GM23338 (cell line): ENCODE data around the gene ELN. TPM values are rescaled to one million over a fixed set of nuclear protein-coding genes. Genes with fewer than 3 reads are reported as not detected.

Source experiments
- ATAC-seq: fragments of 200-7000 bp; cut with Tn5 transposase; 3 replicates; pipeline ENCODE4 v1.9.1; 2020
- DNase-seq: peaks from one replicate; pipeline ENCODE4 v3.0.0-alpha.2; 2015; ENCODE audit warnings: low spot score
- H2AFZ ChIP-seq: fragments of 200-600 bp; sonication (generic); 2 replicates; pipeline ENCODE4 v1.8.0; 2016; ENCODE audit warnings: antibody characterized with exemption, mild to moderate bottlenecking, moderate library complexity
- H3F3A ChIP-seq: fragments of 200-600 bp; sonication (generic); replicated peaks from 2 replicates; pipeline ENCODE4 v1.8.0; 2017; ENCODE audit warnings: antibody characterized with exemption, mixed run types, low read depth
- H3K27ac ChIP-seq: fragments of 200-600 bp; sonication (generic); 2 replicates; pipeline ENCODE4 v1.6.1; 2016; ENCODE audit warnings: low read depth
- H3K27me3 ChIP-seq: fragments of 200-600 bp; sonication (generic); 2 replicates; pipeline ENCODE4 v1.8.0; 2016; ENCODE audit warnings: mild to moderate bottlenecking, mixed run types, moderate library complexity; ENCODE audit not compliant: insufficient read depth
- H3K36me3 ChIP-seq: fragments of 200-600 bp; sonication (generic); 2 replicates; pipeline ENCODE4 v1.8.0; 2016; ENCODE audit warnings: mild to moderate bottlenecking; ENCODE audit not compliant: insufficient read depth
- H3K4me1 ChIP-seq: fragments of 200-600 bp; sonication (generic); 2 replicates; pipeline ENCODE4 v1.8.0; 2016; ENCODE audit warnings: mild to moderate bottlenecking, moderate library complexity; ENCODE audit not compliant: insufficient read depth
- H3K4me2 ChIP-seq: fragments of 200-600 bp; sonication (generic); 2 replicates; pipeline ENCODE4 v1.7.1; 2017; ENCODE audit warnings: mixed run types
- H3K4me3 ChIP-seq: fragments of 200-600 bp; sonication (generic); 2 replicates; pipeline ENCODE4 v1.6.1; 2016; ENCODE audit warnings: mixed run types
- H3K79me2 ChIP-seq: fragments of 200-600 bp; sonication (generic); replicated peaks from 2 replicates; pipeline ENCODE4 v1.8.0; 2017; ENCODE audit warnings: mild to moderate bottlenecking; ENCODE audit not compliant: insufficient read depth
- H3K9me2 ChIP-seq: fragments of 200-600 bp; sonication (generic); 2 replicates; pipeline ENCODE4 v1.8.0; 2017; ENCODE audit not compliant: insufficient read depth
- H4K20me1 ChIP-seq: fragments of 200-600 bp; sonication (generic); replicated peaks from 2 replicates; pipeline ENCODE4 v1.8.0; 2017; ENCODE audit warnings: mild to moderate bottlenecking; ENCODE audit not compliant: insufficient read depth
- H3K27ac Mint-ChIP-seq: 2 replicates; pipeline ENCODE4 v1.8.0; 2020; ENCODE audit warnings: inconsistent platforms, mild to moderate bottlenecking, moderate library complexity, mixed read lengths
- H3K27me3 Mint-ChIP-seq: 3 replicates; pipeline ENCODE4 v1.8.0; 2022; ENCODE audit warnings: low read depth, mild to moderate bottlenecking, moderate library complexity, mixed read lengths, inconsistent platforms; ENCODE audit not compliant: insufficient read depth, poor library complexity
- H3K36me3 Mint-ChIP-seq: 3 replicates; pipeline ENCODE4 v1.8.0; 2021; ENCODE audit warnings: low read depth, mild to moderate bottlenecking, inconsistent platforms, moderate library complexity, mixed read lengths
- H3K4me1 Mint-ChIP-seq: 3 replicates; pipeline ENCODE4 v1.8.0; 2020; ENCODE audit warnings: mild to moderate bottlenecking, inconsistent platforms, mixed read lengths
- H3K4me3 Mint-ChIP-seq: 3 replicates; pipeline ENCODE4 v1.8.0; 2021; ENCODE audit warnings: moderate library complexity, mild to moderate bottlenecking, inconsistent platforms, mixed read lengths
- H3K9me3 Mint-ChIP-seq: 3 replicates; pipeline ENCODE4 v1.8.0; 2020; ENCODE audit warnings: moderate library complexity, mild to moderate bottlenecking, inconsistent platforms, mixed read lengths
- CREB1 ChIP-seq: fragments of 250-450 bp; sonication (Bioruptor Pico); IDR thresholded peaks from 2 replicates; pipeline ENCODE4 v1.5.0; 2020; ENCODE audit warnings: low read depth, mild to moderate bottlenecking, moderate library complexity
- ETS1 ChIP-seq: IDR thresholded peaks from 2 replicates; pipeline ENCODE4 v1.6.1; 2016; ENCODE audit warnings: antibody characterized with exemption
- EZH2 ChIP-seq: fragments of 200-600 bp; sonication (generic); IDR thresholded peaks from one replicate; pipeline ENCODE4 v1.8.0; 2017; ENCODE audit warnings: antibody characterized with exemption, mild to moderate bottlenecking, low read depth; ENCODE audit not compliant: unreplicated experiment
- EZH2phosphoT487 ChIP-seq: fragments of 200-600 bp; sonication (generic); IDR thresholded peaks from one replicate; pipeline ENCODE4 v1.8.1; 2018; ENCODE audit warnings: antibody characterized with exemption; ENCODE audit not compliant: unreplicated experiment
- JUNB ChIP-seq: IDR thresholded peaks from one replicate; pipeline ENCODE4 v1.6.1; 2016; ENCODE audit warnings: antibody characterized with exemption; ENCODE audit not compliant: unreplicated experiment
- ZNF114 ChIP-seq: fragments of 250-450 bp; sonication (Bioruptor Pico); IDR thresholded peaks from 2 replicates; pipeline ENCODE4 v1.5.0; 2020; ENCODE audit warnings: mild to moderate bottlenecking, moderate library complexity
- ZNF331 ChIP-seq: fragments of 250-450 bp; sonication (Bioruptor Pico); IDR thresholded peaks from 2 replicates; pipeline ENCODE4 v1.5.0; 2020; ENCODE audit warnings: low read depth, mild to moderate bottlenecking, moderate library complexity
- ZNF462 ChIP-seq: fragments of 250-450 bp; sonication (Bioruptor Pico); IDR thresholded peaks from 2 replicates; pipeline ENCODE4 v1.5.0; 2020; ENCODE audit warnings: mild to moderate bottlenecking, moderate library complexity
- polyA plus RNA-seq: library from polyadenylated mRNA; unstranded; fragments of >200 nt; fragmentation: Nextera tagmentation; extraction: Ambion mirVana; gene quantifications from 2 replicates; pipeline ENCODE4 v1.2.1, GENCODE V29; 2016
- total RNA-seq: library from RNA; depleted of rRNA; stranded (reverse); fragments of >200 nt; shearing (Covaris generic); gene quantifications from 2 replicates; pipeline ENCODE4 v1.2.3, GENCODE V29; 2014

ELN gene
- total and polyA plus RNA-seq, 2 experiments from 2014 or later: 1.1 to 5.6 TPM

GRCh38 chr7:74023092-74023536 lies 4.9 kb upstream of the ELN start (continued):
- no peak for TF ChIP-seq ZNF462

- H3K4me1 ChIP-seq: peaks cover 6% of the 10 kb centered on the region; the same call in 1 of the 2 replicates
- no peak overlapping the region for H3K4me3 ChIP-seq
- Mint-ChIP-seq H3K4me1 (peaks cover 17% of the 10 kb centered on the region), H3K27ac (no peak overlapping the region), H3K9me3 (no peaks in the 10 kb centered on the region), H3K36me3 (no peaks in the 10 kb centered on the region), H3K4me3 (no peak overlapping the region), H3K27me3 (peaks cover 14% of the 10 kb centered on the region)
- H3K9me2 ChIP-seq: no peaks in the 10 kb centered on the region
- ATAC-seq (no peak), DNase-seq (no peak)
- no peak overlapping the region for H2AFZ ChIP-seq
- no peaks in the 10 kb centered on the region for H3F3A ChIP-seq
- TF ChIP-seq EZH2phosphoT487: no peak
- TF ChIP-seq JUNB: no peak
- no peak for TF ChIP-seq ZNF462
- no peak for TF ChIP-seq EZH2
- no peak for TF ChIP-seq ETS1
- no peak for TF ChIP-seq CREB1 (CRISPR knock-in tag)
- no peak for TF ChIP-seq ZNF114 (CRISPR knock-in tag)
- TF ChIP-seq ZNF331 (CRISPR knock-in tag): no peak
- H3K79me2 ChIP-seq: no peaks in the 10 kb centered on the region
- no peaks in the 10 kb centered on the region for H4K20me1 ChIP-seq
- no peaks in the 10 kb centered on the region for H3K36me3 ChIP-seq
- no peaks in the 10 kb centered on the region for H3K27me3 ChIP-seq
- H3K4me2 ChIP-seq: no peak overlapping the region
- H3K27ac ChIP-seq: no peak overlapping the region
These were observed 4.2 kb upstream of the ELN start for GRCh38 chr7:74023786-74024185.
